Subcutaneous adipose tissue (tissue), 4 donors: ENCODE data around the gene TWIST2. TPM values are rescaled to one million over a fixed set of nuclear protein-coding genes. Genes with fewer than 3 reads are reported as not detected.

Source experiments
- total RNA-seq, 4 donors: library from RNA; depleted of rRNA; stranded (reverse); fragments of >200 nt; gene quantifications; one replicate each; pipeline ENCODE4 v1.1.0, GENCODE V29; 2016
- TF ChIP-seq, protein P1 (sequence below): fragments of 450-650 bp; IDR thresholded peaks from one replicate; pipeline ENCODE4 v1.5.1; 2016; ENCODE audit warnings: low read depth, mild to moderate bottlenecking, control low read depth, antibody characterized with exemption, moderate library complexity

Gene TWIST2
- total RNA-seq, 4 donors from 2014 or later, result 90.8 to 282 (median 125) TPM

- TF ChIP-seq, protein P1, sequence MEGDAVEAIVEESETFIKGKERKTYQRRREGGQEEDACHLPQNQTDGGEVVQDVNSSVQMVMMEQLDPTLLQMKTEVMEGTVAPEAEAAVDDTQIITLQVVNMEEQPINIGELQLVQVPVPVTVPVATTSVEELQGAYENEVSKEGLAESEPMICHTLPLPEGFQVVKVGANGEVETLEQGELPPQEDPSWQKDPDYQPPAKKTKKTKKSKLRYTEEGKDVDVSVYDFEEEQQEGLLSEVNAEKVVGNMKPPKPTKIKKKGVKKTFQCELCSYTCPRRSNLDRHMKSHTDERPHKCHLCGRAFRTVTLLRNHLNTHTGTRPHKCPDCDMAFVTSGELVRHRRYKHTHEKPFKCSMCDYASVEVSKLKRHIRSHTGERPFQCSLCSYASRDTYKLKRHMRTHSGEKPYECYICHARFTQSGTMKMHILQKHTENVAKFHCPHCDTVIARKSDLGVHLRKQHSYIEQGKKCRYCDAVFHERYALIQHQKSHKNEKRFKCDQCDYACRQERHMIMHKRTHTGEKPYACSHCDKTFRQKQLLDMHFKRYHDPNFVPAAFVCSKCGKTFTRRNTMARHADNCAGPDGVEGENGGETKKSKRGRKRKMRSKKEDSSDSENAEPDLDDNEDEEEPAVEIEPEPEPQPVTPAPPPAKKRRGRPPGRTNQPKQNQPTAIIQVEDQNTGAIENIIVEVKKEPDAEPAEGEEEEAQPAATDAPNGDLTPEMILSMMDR, result no peak
Measured at GRCh38 chr2:238811759-238812158, 36.1 kb upstream of the TWIST2 start.

- TF ChIP-seq, protein P1, result no peak
Measured at GRCh38 chr2:238813109-238813508, 34.8 kb upstream of the TWIST2 start.

- TF ChIP-seq, protein P1, result no peak
Measured at GRCh38 chr2:238814815-238815214, 33.1 kb upstream of the TWIST2 start.

GRCh38 chr2:238816291-238816690, 31.6 kb upstream of the TWIST2 start:
- TF ChIP-seq, protein P1, result no peak

DNA sequence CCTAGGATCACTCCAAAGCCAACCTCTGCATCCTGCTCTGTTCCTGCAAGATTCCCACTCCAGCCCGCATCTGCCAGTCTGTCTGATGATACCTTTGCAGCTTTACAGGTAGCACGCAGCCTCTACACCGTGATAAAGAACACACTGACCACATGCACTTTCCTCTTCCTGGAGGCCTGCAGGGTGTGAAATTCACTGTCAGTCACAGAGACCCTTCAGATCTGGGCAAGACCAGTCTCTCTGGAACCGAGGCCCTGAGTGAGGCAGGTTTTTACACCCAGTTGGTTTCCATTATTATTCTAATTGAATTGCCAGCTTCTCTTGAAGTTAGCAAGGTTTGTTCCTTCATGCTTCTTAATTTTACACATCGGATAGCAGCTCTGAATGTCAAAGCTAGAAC, 30.5 kb upstream of the TWIST2 start:
- TF ChIP-seq, protein P1, result no peak

GRCh38 chr2:238817891-238818290, 30.0 kb upstream of the TWIST2 start:
- TF ChIP-seq, protein P1, result no peak

GRCh38 chr2:238818561-238818960, 29.3 kb upstream of the TWIST2 start:
- TF ChIP-seq, protein P1, result no peak

GRCh38 chr2:238820197-238820596, 27.7 kb upstream of the TWIST2 start:
- TF ChIP-seq, protein P1, result no peak
